Activated naive CD4-positive, alpha-beta T cell treated with anti-CD3 and anti-CD28 coated beads, Interleukin-2, amount 50 U/mL, for 72 hours (primary cell): ENCODE data around the gene CLIC5. TPM values are rescaled to one million over a fixed set of nuclear protein-coding genes. Genes with fewer than 3 reads are reported as not detected.

ENCODE experiments used
- ATAC-seq, 2 donors: fragments of 150-1000 bp; cut with Tn5 transposase; 2 replicates each; pipeline ENCODE4 v1.10.0; 2021; ENCODE audit warnings: mild to moderate bottlenecking in 2 of 2, moderate library complexity in 2 of 2
- DNase-seq, 2 donors: peaks; one replicate each; pipeline ENCODE4 v3.0.0; 2021 to 2022; ENCODE audit warnings: low spot score in 2 of 2
- H3K27ac Mint-ChIP-seq, 2 donors: one replicate each; pipeline ENCODE4 v1.8.0; 2022; ENCODE audit warnings: mild to moderate bottlenecking in 2 of 2, mixed read lengths in 2 of 2
- H3K36me3 Mint-ChIP-seq, 2 donors: one replicate each; pipeline ENCODE4 v1.8.0; 2022; ENCODE audit warnings: mixed read lengths in 2 of 2
- H3K9me3 Mint-ChIP-seq, 2 donors: one replicate each; pipeline ENCODE4 v1.8.0; 2022; ENCODE audit warnings: mixed read lengths in 2 of 2
- total RNA-seq, 2 donors: library from RNA; stranded (reverse); gene quantifications; one replicate each; pipeline ENCODE4 v1.2.3, GENCODE V29; 2022

CLIC5 gene
- total RNA-seq, 2 donors from 2014 or later, result 1.8 to 8.4 TPM

GRCh38 chr6:45903959-45904358 is 111.7 kb downstream of the CLIC5 start:
- no peak for DNase-seq
- H3K9me3 Mint-ChIP-seq, result peaks cover 0 to 7% of the 10 kb centered on the region in 2 donors
- H3K36me3 Mint-ChIP-seq, result peaks cover 0 to 5% of the 10 kb centered on the region in 2 donors
- no peak for ATAC-seq
- H3K27ac Mint-ChIP-seq, result no peak overlapping the region

GRCh38 chr6:45902984-45903383 is 112.7 kb downstream of the CLIC5 start:
- no peaks in the 10 kb centered on the region for H3K36me3 Mint-ChIP-seq
- no peak for ATAC-seq

GRCh38 chr6:45901767-45902650 is 113.7 kb downstream of the CLIC5 start:
- Mint-ChIP-seq H3K9me3 (peaks cover 0 to 2% of the 10 kb centered on the region in 2 donors), H3K36me3 (no peaks in the 10 kb centered on the region), H3K27ac (no peak overlapping the region)
- DNase-seq (no peak), ATAC-seq (no peak)

More at GRCh38 chr6:45902984-45903383, 112.7 kb downstream of the CLIC5 start:
- Mint-ChIP-seq H3K27ac (no peak overlapping the region), H3K9me3 (peaks cover 0 to 7% of the 10 kb centered on the region in 2 donors)
- DNase-seq, result no peak

DNA sequence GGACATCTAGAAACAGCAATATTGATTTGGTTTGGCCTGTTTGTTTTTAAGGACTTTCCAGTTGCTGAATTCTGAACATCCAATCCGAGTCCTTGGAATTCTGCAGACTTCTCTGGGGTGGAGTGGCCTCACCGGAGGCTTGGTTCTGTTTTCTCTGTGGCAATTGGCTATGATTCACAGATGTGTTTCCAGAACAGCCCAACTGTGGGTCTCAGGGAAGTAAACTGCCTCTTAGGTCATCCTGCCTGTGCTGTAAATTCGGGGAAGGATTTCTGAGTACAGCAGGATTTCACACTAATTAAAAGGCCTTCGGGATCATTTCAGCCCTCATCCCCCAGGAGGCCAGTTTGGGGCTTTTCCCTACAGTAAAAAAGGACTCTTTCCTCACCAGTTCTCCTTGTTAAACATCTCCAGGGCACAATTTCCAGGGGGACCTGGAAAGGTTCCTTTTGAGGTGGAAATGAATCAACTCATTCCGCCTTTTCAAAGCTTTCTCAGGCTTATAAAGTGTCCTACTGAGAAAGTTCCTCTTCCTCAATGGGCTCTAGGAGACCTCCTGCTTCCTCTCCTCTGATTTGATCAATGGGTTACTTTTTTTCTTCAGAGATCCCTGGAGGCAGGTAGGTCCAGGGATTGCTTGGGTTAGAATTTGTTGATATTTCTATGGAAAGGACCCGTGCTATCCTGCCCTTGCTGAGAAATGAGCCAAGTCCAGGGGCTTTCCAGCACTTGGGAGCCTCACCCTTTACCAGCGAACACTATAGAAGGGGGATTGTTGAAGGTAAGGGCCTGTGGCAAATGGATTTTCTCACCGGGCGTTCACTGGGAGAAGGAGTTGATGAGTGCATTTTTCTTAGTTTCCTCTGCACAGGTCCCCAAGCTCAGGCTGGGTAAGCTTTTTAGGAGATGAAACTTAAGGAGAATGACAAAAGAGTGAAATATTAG is 114.6 kb downstream of the CLIC5 start:
- Mint-ChIP-seq H3K36me3 (no peaks in the 10 kb centered on the region), H3K9me3 (no peaks in the 10 kb centered on the region), H3K27ac (peak overlapping the region in 1 of 2 donors; percentile 29)
- DNase-seq, result no peak
- ATAC-seq, result no peak

DNA sequence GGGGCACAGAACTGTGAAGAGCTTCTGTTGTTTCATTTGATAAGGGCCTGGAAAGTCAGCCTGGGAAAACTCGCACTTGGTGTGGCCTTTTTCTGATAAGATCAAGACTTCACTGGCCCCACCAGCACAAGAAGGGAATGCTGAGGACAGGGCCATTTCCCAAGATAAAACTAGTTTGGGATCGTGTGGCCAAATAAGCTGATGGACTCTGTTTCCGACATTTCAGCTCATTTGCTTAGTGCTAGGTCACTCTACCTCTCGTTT is 116.0 kb downstream of the CLIC5 start:
- H3K27ac Mint-ChIP-seq, result no peak overlapping the region
- ATAC-seq, result no peak
- H3K9me3 Mint-ChIP-seq, result no peaks in the 10 kb centered on the region

GRCh38 chr6:45898941-45899682 is 116.5 kb downstream of the CLIC5 start:
- Mint-ChIP-seq H3K9me3 (no peaks in the 10 kb centered on the region), H3K27ac (no peak overlapping the region), H3K36me3 (no peaks in the 10 kb centered on the region)
- DNase-seq, result no peak
- ATAC-seq, result no peak

More for the DNA sequence above, 116.0 kb downstream of the CLIC5 start:
- H3K36me3 Mint-ChIP-seq, result no peaks in the 10 kb centered on the region
- no peak for DNase-seq

DNA sequence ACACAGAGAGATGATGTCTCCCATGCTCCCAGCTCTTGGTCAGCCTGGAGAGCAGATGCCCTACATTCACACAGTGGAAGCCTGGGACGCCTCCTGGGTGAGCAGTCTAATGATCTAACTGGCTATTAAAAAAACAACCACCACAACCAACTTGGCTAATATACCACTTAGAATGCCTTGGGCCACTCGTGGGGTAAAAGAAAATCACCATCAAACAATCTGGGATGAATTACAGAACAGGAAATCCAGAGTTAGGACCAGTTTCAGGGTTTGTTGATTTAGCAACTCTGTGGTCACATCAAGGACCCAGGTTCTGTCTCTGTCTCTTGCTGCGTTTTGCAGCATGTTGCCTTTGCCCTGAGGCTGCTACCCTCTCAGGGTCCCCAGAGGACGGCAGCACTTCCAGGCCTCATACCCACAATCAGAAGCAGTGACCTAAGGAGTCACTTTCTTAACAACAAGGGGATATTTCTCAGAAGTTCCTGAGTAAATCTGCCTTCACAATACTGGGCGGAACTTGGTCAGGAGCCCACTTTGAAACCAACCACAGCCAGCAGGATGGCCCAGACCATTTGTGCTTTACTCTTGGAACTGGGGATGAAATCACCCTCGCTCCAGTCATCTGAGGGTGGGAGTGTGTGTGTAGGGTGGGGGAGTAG is 118.7 kb downstream of the CLIC5 start:
- no peak overlapping the region for H3K27ac Mint-ChIP-seq
- no peaks in the 10 kb centered on the region for H3K9me3 Mint-ChIP-seq
- DNase-seq (no peak), ATAC-seq (peak; percentile 60 to 66)
- peaks cover 0 to 5% of the 10 kb centered on the region in 2 donors for H3K36me3 Mint-ChIP-seq

GRCh38 chr6:45895569-45895968 is 120.1 kb downstream of the CLIC5 start:
- H3K9me3 Mint-ChIP-seq, result no peaks in the 10 kb centered on the region
- no peak overlapping the region for H3K27ac Mint-ChIP-seq
- DNase-seq (no peak), ATAC-seq (peak; percentile 82 to 83)
- H3K36me3 Mint-ChIP-seq, result peaks cover 0 to 5% of the 10 kb centered on the region in 2 donors

- ATAC-seq (no peak), DNase-seq (no peak)
- Mint-ChIP-seq H3K27ac (no peak overlapping the region), H3K9me3 (no peaks in the 10 kb centered on the region), H3K36me3 (peaks cover 0 to 5% of the 10 kb centered on the region in 2 donors)
Measured at GRCh38 chr6:45892696-45893245, 122.9 kb downstream of the CLIC5 start.

DNA sequence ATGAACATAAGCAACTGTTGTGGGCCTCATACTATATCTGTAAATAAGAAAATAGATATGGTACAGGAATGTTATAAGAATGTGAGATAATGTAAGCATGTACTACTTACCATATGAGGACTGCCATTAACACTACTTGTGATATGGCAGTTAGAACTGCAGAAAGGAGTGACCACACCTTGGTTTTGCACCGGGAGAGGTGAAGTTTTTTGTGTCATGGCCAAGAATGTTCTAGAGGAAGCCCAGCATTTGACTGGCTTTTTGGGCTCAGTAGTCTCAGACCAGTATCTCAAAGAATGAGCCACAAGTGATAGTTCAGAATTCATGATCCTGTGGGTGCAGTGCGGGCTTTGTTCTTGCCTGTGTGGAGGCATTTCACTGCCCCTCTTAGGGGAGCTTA is 123.5 kb downstream of the CLIC5 start:
- DNase-seq, result no peak
- ATAC-seq, result no peak
- no peaks in the 10 kb centered on the region for H3K9me3 Mint-ChIP-seq
- H3K27ac Mint-ChIP-seq, result no peak overlapping the region
- H3K36me3 Mint-ChIP-seq, result peaks cover 0 to 5% of the 10 kb centered on the region in 2 donors

GRCh38 chr6:45886776-45887175 is 128.9 kb downstream of the CLIC5 start:
- DNase-seq (no peak), ATAC-seq (no peak)
- H3K9me3 Mint-ChIP-seq, result peaks cover 0 to 15% of the 10 kb centered on the region in 2 donors

DNA sequence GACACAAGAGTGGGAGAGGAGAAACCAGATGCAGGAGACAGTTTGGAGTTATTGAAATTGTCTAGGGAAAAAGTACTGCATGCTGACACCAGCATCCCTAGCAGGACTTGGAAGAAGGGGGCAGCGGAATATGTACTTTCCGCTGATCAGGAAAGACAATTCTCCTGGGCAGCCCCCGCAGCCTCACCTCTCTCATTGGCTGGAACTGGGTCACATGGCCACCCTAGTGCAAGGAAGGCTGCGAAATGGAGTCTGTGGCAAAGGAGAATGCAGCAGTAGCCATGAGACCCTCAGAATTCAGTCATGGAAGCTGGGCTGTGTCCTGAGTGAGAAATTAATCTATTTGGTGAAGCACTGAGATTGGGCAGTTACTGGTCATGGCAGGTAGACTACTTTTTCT is 131.3 kb downstream of the CLIC5 start:
- H3K9me3 Mint-ChIP-seq, result peaks cover 0 to 15% of the 10 kb centered on the region in 2 donors
- no peaks in the 10 kb centered on the region for H3K36me3 Mint-ChIP-seq
- no peak for ATAC-seq

More at GRCh38 chr6:45886776-45887175, 128.9 kb downstream of the CLIC5 start:
- H3K36me3 Mint-ChIP-seq, result no peaks in the 10 kb centered on the region
- no peak overlapping the region for H3K27ac Mint-ChIP-seq

DNA sequence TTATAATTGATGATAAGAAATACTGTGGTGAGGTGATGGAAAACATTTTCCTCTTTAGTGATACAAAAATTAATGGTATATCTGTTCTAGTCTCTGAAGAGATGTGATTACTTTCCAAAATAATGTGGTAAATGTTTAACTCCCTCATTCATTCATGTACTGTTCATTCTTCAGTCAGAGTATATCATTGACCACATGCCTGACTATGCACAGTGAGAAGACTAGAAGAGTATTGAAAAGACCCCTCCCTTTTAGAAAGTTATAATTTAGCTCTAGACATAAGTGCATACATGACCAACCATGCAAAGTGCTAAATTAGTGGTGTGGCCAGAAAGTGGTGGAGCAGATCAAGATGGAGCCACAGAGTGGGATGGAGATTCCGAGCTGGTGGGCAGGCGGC is 133.0 kb downstream of the CLIC5 start:
- ATAC-seq, result no peak
- DNase-seq, result no peak
- no peak overlapping the region for H3K27ac Mint-ChIP-seq
- H3K36me3 Mint-ChIP-seq, result no peaks in the 10 kb centered on the region
- H3K9me3 Mint-ChIP-seq, result peaks cover 0 to 15% of the 10 kb centered on the region in 2 donors

More for the DNA sequence above, 131.3 kb downstream of the CLIC5 start:
- H3K27ac Mint-ChIP-seq, result no peak overlapping the region
- DNase-seq, result no peak

DNA sequence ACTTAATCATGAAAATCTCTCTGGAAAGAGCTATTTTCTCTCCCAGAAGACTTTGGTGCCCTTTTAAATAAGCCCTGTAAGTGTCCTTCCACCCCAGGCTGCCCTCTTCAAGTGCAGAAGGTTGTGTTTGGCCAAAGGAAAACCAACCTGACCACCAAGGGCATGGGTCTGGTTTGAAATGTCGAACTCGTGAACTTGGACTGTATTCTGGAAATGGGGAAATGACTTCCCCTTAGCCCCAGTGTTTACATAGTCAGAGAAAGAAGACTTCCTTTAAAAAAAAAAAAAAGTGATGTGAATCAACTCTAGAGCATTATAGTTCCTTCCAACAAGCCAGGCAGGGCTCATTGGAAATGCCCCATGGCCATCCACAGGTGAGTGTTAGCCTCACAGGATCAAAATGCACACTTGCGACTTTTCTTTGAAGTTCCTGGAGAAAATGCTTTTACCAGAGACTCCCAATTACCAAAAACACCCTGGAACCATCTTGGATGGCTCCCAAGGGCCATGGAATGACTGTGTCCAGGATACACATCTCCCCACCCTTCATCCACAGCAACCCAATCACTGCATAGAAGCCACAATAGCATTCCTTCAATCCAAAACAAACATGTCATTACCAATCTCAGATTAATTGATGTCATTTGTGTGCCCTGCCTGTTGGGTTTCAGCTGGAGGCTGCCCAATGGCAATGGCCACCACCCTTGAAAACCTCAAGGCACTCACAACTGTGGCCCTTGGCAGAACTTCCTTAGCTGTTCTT is 133.8 kb downstream of the CLIC5 start:
- Mint-ChIP-seq H3K27ac (no peak overlapping the region), H3K36me3 (no peaks in the 10 kb centered on the region), H3K9me3 (peaks cover 0 to 15% of the 10 kb centered on the region in 2 donors)
- DNase-seq (no peak), ATAC-seq (no peak)

- no peaks in the 10 kb centered on the region for H3K36me3 Mint-ChIP-seq
- no peak overlapping the region for H3K27ac Mint-ChIP-seq
- H3K9me3 Mint-ChIP-seq, result peaks cover 0 to 18% of the 10 kb centered on the region in 2 donors
- DNase-seq (no peak), ATAC-seq (no peak)
Measured at GRCh38 chr6:45880676-45881075, 135.0 kb downstream of the CLIC5 start.
